Activated CD8-positive, alpha-beta memory T cell treated with anti-CD3 and anti-CD28 coated beads, Interleukin-2, amount 50 U/mL, for 24 hours (primary cell): ENCODE measurements around the gene KRTAP6-2.

Experiments
- DNase-seq: peaks from one replicate; pipeline ENCODE4 v3.0.0-alpha.2; 2020; ENCODE audit errors: extremely low read depth

KRTAP6-2 gene, protein sequence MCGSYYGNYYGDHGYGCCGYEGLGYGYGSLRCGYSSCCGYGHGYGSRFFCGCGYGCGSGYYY

DNA sequence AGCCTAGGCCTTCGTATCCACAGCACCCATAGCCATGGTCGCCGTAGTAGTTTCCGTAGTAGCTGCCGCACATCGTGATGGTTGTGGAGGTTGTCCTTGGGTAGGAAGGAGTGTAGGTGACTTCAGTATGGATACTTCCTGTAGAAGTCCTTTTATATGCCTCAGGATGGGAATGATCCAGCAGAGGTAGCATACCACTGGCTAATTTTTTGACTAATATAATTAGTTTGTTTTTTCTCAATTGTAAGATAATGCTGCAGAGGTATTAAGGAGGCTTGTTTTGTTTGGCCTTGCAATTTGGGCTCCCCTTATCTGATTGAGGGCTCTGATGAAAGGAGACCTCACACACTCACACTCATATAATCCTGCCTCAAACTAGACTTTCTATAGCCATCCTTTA lies at the start of gene KRTAP6-2:
Gene KRTAP6-2, minus strand, starts transcription at position 101 of the 400 bp plus-strand sequence. Its CDS starts 28 bp downstream, at position 73.
- no peak for DNase-seq

DNA sequence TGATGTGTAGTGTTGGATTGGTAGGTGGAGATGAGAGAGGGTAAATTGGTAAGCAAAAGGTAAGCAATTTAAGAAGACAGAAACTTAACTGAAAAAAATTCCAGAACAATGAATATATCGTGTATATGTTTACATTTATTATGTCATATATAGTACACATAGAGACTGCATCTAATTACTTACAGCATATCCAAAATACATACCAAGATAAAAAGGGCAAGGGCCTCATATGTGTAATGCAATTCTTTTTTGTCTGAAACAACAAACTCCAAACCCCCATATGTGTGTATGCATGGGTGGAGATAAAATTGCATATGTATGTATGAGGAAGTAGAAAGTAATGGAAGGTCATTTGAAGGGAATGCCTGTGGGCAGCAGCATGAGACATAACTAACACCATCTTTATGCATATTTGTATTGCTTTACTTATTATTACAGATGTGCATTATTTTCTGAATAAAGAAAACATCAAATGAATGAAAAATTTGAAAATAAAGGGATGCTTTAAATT lies 48.3 kb upstream of the KRTAP6-2 start:
- DNase-seq, result no peak

DNA sequence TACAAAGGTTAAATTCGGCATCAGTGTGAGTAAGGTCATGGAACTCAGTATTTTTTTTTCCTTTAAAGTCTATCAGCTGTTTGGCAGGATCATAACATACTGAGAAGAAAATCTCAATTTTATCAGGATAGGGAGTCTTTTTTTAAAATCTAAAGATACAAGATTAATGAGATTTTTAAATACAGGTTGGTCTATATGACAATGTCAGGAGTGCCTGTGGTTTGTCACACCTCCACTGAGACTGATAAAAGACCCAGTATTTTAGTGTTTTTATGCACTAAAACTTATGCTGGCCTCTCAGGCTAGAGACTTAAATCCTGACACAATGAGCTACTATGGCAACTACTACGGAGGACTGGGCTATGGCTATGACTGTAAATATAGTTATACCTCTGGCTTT lies 43.9 kb upstream of the KRTAP6-2 start, which contains the start of gene KRTAP20-3:
Gene KRTAP20-3, plus strand, starts transcription at position 301 of the 400 bp plus-strand sequence.
- no peak for DNase-seq

DNA sequence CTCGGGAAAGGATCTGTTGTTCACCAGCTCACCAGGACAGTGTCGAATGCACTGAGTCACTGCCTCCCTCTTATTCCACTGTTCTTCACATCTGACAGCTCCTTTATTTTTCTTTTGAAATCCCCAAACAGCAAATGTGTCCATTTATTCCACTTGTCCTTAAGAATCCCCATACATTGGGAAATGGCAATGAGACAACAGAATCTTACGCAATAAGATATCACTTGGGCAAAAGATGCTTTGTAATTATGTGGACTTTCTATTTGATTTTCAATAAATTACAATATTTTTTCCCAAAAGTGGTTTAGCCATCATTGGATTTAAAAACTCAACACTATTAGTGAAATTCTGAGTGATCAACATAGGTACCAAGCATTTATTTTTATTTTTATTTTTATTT lies 40.0 kb upstream of the KRTAP6-2 start:
- no peak for DNase-seq

DNA sequence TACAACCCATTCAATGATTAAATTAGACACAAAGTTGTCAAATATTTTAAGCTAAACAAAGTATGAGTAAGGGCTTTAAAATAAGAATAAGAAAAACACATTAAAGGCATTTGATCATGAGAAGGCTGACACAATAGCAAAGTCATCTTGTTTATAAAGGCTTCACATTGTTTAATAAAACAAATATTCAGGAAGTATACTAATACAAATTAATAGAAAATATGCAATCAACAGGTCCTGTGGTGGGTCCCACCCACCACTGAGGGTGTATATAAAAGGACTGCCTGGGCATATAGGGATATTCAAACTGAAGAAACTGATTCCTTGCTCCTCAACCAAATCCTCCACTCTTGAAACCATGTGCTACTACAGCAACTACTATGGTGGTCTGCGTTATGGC lies 36.2 kb upstream of the KRTAP6-2 start, which contains the start of gene KRTAP20-2:
Gene KRTAP20-2, plus strand, starts transcription at position 301 of the 400 bp plus-strand sequence. Its CDS starts 58 bp downstream, at position 359.
- DNase-seq, result no peak

DNA sequence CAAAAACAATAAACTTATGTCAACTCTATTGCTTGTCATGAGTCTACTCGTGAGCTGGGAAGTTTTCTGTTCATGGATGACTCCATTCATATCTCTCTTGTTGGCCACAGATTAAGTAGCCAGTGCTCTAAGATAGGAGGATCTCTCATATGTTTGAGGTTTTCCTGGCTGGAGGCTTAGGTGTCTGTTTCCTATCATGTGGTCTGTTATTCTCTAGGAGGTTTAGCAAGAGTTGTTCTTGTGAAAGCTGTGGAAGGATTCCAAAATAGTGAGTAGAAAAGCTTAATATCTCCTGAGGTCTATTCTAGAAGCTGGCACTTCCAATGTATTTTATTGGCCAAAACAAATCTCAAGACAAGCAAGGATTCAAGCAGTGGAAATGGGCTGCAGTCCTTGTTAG lies 30.5 kb upstream of the KRTAP6-2 start:
- no peak for DNase-seq

DNA sequence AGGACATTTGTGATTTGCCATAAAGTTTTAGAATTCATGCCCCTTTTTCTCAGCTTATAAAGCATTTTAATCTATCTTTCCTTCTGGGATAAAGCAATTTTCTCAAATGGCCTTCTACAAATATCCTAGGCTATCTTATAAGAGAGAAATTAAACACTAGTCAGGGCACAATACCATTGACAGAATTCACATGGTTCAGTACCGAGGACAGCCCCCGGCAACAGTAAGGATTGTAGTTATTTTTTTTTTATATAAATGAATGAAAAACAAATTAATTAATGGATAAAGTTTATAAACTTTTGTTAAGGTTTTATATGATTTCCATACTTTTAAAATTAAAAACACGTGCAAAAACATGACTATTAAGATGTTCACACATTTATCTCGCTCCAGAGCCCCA lies 29.4 kb upstream of the KRTAP6-2 start:
- DNase-seq, result no peak

DNA sequence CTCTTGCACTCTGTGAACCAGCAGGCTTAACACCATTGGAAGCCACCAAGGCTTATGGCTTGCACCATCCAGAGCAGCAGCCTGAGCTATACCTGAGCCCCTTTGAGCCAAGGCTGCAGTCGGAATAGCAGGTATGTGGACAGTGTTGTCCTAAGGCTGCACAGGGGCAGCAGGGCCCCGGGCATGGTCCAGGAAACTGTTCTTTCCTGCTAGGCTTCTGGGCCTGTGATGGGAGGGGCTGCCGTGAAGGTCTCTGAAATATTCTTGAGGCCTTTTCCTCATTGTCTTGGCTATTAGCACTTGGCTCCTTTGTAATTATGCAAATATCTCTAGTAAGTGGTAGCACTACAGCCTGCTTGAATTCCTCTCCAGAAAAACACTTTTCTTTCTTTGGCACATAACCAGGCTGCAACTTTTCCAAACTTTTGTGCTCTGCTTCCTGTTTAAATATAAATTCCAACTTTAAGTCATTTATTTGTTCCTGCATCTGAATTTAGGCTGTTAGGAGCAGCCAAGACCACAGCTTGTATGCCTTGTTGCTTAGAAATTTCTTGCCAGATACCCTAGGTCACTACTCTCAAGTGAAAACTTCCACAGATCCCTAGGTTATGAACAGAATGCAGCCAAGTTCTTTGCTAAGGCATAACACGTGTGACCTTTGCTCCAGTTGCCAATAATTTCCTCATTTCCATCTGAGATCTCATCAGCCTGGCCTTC lies 26.9 kb upstream of the KRTAP6-2 start:
- DNase-seq, result no peak

DNA sequence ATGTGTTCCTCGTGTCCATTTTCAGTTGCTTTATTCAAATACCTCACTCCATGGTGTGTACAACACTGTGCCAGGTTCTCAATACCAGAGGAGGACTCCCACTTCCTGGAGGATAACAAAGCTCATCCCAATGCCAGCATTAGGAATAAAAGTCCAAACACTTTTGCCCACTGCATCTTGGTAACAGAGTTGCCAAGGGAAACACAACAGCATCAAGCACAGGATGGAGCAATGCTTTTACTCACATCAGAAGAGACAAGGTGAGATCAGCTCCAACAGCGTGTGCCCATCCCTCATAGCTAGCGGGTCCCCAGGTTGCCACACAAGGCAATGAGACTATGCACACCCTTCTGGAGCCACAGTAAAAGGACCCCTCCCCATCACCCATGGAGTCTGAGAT lies 24.7 kb upstream of the KRTAP6-2 start:
- no peak for DNase-seq

DNA sequence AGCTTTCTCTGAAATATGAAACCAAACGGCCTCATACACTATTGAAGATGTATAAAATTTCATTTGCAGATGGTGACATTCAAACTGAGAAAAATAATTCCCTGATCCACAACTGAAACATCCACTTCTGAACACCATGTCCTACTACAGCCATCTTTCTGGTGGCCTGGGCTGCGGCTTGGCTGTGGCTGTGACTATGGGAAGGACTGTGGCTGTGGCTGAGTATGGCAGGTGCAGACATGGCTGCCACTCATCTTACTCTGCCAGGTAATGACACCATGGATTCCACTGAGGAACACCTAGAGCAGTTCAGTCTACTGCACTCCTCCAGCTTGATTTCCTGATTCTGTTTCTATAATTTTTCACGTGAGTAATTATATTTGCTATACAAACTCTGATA lies 21.8 kb upstream of the KRTAP6-2 start, which contains the start of gene KRTAP20-4:
Gene KRTAP20-4, plus strand, starts transcription at position 106 of the 400 bp plus-strand sequence.
- no peak for DNase-seq

DNA sequence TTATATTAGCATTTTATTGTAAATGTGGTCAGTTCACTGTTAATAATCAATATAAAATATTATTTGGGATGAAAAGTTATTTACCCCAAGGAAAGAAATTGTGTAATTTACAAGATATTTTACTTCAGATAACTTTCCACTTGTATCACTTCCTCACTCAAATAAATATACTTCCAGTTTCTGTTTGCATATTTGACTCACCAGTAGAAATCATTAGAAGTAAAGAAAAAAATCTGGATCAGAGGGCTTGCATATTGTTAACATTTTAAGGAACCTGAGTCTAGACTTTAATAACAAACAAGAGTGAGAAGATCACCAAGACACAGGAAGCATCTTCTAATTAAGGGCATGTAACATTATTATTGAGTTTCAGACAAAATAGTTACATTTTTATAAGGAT lies 21.4 kb upstream of the KRTAP6-2 start:
- no peak for DNase-seq

DNA sequence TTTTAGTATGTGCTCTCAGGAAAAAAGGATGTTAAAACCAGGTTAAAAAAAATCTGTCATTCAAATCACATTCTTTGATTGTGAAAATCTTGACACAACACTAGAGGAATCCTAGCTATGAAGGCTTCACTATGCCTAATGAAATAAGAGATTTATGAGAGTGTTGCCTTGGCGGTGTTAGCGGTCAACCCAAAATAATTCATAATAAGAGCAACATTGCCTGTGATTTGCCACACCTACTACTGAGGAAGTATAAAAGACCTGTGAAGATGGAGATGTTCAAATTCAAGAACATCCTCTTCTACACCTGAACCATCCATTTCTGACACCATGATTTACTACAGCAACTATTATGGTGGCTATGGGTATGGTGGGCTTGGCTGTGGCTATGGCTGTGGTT lies 17.4 kb upstream of the KRTAP6-2 start, which contains the start of gene KRTAP20-1:
Gene KRTAP20-1, plus strand, starts transcription at position 301 of the 400 bp plus-strand sequence. Its CDS starts 30 bp downstream, at position 331.
- DNase-seq, result no peak

DNA sequence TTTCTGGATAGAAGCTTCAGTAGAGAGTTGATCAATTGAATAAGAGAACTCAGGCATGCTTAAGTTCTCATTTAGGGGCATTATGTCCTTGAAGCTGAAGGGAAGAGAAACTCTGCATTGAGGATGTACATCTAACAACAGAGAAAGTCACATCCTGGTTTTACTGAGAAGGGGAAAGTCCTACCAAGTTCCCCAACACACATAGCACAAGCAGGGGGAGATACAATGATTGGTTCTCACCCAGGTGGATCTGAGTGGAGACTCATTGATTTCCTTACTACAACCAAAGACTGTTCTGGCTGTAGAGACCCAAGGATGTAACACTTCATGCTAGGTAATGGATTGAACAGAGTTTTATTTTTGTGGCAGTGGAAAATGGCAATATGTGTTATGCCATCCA lies 16.5 kb upstream of the KRTAP6-2 start:
- DNase-seq, result no peak

DNA sequence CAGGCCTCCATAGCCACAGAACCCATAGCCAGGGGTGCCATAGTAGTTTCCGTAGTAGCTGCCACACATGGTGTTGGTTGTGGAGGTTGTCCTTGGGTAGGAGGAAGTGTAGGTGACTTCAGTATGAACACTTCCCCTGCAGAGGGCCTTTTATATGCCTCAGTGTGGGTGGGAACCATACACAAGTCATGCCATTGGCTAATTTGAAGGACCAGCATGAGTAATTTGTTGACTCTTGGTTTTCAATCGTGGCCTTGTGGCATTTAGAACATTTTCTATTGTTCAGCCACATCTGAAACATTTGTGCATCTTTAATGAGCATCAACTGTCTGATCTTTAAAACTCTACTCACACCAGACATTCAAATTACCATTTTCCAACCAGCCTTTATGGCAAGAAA lies 15.1 kb upstream of the KRTAP6-2 start, which contains the start of gene KRTAP6-1:
Gene KRTAP6-1, minus strand, starts transcription at position 95 of the 400 bp plus-strand sequence. Its CDS starts 26 bp downstream, at position 69.
- DNase-seq, result no peak

DNA sequence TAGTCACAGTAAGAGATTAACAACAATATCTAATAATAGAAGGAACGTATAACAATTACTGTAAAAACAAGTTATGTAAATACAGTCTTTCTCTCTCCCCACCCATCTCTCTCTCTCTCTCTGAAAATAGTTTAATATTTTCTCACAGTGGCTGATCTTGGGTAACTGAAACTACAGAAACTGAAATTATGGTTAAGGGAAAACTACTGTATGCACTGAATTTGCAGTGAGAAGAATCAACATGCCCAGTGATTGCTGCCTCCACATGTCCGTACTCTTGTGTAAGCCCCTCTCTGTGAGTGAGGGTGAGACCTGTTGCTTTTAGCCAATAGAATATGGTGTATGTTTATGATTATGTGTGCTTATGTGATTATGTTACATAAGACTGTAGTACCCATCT lies 13.4 kb upstream of the KRTAP6-2 start:
- no peak for DNase-seq

DNA sequence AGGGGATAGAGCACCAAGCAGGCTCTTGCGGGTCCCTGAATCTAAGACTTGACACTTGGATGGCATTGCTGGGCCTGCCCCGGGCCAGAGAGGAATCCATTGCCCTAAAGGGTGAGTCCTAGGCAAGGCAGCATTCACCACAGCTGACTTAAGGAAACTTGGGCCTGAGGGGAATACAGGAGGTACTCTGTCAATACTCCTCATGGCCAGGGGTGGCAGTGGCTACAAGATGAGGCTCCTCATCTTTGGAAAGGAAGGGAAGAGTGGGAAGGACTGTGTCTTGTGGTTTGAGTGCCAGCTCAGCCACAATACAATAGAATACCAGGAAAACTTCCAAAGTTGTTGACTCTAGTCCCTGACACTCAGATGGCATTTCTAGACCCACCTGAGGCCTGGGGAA lies 7.3 kb upstream of the KRTAP6-2 start:
- no peak for DNase-seq

DNA sequence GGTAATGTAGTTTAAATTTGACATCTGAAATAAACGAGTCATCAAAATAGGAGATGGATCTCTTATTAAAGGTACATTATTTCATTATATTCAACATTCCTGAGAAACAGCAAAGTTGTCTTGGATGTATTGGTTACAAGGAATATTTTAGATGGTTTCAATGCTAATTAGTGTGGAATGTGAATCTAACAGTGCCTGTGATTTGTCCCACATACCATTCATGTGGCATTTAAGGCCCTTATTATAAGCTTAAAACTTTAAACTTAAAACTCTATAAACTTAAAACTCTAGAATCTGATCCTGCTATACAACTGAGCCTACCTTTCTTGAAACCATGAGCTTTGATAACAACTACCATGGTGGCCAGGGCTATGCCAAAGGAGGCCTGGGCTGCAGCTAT lies 2.1 kb upstream of the KRTAP6-2 start, which contains the start of gene KRTAP22-1:
Gene KRTAP22-1, plus strand, starts transcription at position 301 of the 400 bp plus-strand sequence.
- no peak for DNase-seq

DNA sequence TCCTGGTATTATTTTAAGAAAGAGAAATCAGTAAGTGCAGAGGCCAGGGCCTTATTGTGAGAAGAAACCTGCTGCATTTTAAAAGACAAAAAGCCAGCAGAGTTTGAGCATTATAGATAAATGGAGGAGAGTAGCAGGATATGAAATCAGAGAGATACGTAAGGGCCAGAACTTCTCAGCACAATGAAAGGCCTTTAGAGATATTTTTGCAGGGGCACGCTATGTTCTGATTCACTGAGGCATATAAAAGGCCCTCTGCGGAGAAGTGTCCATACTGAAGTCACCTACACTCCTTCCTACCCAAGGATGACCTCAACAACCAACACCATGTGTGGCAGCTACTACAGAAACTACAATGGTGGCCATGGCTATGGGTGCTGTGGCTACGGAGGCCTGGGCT lies 6.6 kb downstream of the KRTAP6-2 start, which contains the start of gene KRTAP6-3:
Gene KRTAP6-3, plus strand, starts transcription at position 301 of the 400 bp plus-strand sequence. Its CDS starts 6 bp downstream, at position 307.
- no peak for DNase-seq

DNA sequence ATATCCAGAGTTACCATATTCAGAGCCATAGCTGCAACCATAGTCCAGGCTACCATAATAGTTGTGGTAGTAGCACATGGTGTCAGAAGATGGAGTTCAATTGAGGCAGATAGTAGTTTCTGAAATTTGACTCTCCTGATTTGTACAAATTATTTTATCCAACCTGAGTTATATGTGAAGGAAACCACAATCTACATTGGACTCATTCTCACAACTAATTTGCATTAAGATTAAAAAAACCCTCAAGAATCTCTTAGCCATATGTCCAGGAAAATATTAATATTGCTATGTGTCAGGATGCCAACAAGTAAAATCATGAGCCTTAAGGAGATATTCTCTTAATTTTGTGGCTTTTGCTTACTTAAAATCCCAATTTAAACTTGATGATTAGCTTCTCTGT lies 8.4 kb downstream of the KRTAP6-2 start, which contains the start of gene KRTAP22-2:
Gene KRTAP22-2, minus strand, starts transcription at position 101 of the 400 bp plus-strand sequence.
- no peak for DNase-seq

DNA sequence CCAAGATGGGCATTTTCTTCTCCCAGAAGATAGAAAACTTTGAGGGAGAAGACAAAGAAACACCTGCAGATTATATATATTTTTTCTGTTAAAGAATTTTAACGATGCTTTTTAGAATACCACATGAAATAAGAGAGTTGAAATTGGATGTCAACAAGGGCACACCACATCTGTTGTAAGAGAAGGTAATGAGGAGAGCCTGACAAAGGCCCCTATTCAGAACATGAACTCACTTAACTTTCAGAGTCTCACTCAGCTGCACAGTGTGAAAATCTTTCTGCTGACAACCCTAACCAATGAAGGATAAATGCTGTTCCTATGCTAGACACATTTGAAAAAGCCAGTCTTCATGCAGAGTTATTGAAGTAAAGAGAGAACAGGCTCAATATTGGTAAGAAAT lies 15.8 kb downstream of the KRTAP6-2 start:
- DNase-seq, result no peak

DNA sequence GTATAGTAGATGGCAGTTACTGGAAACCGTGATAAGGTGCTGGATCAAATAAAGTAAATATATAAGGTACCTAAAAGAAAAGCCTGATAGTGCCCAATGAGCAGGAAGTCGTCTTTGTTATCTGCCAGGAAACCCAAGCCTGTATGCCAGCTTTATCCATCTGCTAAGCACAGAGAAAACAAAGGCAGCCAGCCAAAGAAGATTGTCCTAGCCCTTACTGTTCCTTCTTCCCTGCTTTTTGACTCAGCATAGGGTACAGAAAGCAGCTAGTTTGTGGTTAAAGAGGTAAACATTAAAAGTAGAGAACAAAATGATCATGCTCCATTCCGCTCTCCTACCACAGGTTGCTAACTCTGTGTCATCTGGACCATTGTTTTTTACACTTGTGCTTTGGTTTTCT lies 18.6 kb downstream of the KRTAP6-2 start:
- no peak for DNase-seq

DNA sequence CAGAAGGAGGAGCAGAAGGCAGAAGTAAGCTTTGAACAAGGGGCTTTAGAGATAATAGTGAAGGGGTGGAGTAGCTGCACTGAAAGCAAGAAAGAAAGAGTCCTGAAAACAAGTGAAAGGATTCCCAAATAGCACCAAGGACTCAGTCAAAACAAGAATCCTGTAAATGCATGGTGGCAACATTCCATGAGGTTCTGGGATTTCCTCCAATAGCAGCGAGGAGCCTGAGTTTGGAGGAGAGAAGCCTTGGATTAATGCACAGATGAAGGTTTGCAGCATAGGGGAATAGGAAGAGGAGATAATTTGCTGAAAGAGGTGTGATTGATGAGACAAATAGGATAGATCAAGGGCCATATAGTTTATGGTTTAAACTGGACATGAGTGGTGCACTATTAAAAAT lies 19.4 kb downstream of the KRTAP6-2 start:
- no peak for DNase-seq

DNA sequence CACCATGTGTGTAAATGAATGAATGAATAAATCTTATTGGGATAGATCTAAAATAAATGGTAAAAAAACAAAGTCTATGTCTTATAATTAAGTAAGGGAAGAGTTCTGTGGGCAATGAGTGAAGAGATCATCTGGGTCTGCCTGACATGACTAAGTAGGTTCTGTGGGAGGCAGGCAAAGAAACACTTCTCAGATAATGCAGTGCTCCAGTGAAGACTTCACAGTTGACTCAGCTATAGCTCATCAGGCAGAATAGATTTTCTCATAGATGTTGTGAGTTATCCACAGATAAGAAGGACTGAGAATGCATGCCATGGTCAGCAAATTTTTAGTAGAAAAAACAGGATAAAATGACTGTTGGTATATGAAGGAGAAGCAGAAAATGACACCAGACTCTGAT lies 20.9 kb downstream of the KRTAP6-2 start:
- no peak for DNase-seq
